Ramos (cell line): Measurements from ENCODE around the gene KDM2A.
"Not testable (repeated sequence)": the region's sequence is repeated elsewhere in the genome, so short reads cannot be mapped to it uniquely, and the experiment has no call there.

Experiments used
- in situ Hi-C: fragments of 300-500 bp; cut with MboI; formaldehyde crosslinking; loops from one replicate; pipeline ENCODE4 v1.14.3; 2022; ENCODE audit warnings: low sequenced_read_pairs; ENCODE audit not compliant: unreplicated experiment

KDM2A gene

GRCh38 chr11:67117176-67117575 is 1.9 kb upstream of the KDM2A start:
- in situ Hi-C loops: no loop called here

GRCh38 chr11:67117672-67118180 is 1.3 kb upstream of the KDM2A start:
- in situ Hi-C loops: no loop called here

- in situ Hi-C loops: no loop called here
Measured at GRCh38 chr11:67118181-67118766, 789 bp upstream of the KDM2A start.

GRCh38 chr11:67119585-67120391 is 725 bp downstream of the KDM2A start:
- in situ Hi-C loops: no loop called here

- in situ Hi-C loops: no loop called here
Measured at GRCh38 chr11:67120456-67120855, 1.4 kb downstream of the KDM2A start.

- in situ Hi-C loops: no loop called here
Measured at GRCh38 chr11:67120881-67121710, 2.0 kb downstream of the KDM2A start.

GRCh38 chr11:67123801-67124200 is 4.7 kb downstream of the KDM2A start:
- in situ Hi-C loops: not testable (repeated sequence)

GRCh38 chr11:67126243-67126642 is 7.2 kb downstream of the KDM2A start:
- in situ Hi-C loops: not testable (repeated sequence)

GRCh38 chr11:67126986-67127385 is 7.9 kb downstream of the KDM2A start:
- in situ Hi-C loops: no loop called here

GRCh38 chr11:67130861-67131260 is 11.8 kb downstream of the KDM2A start:
- in situ Hi-C loops: not testable (repeated sequence)

GRCh38 chr11:67136156-67136555 is 17.1 kb downstream of the KDM2A start:
- in situ Hi-C loops: no loop called here

- in situ Hi-C loops: no loop called here
Measured at GRCh38 chr11:67138922-67139321, 19.9 kb downstream of the KDM2A start.

- in situ Hi-C loops: no loop called here
Measured at GRCh38 chr11:67146516-67147226, 27.6 kb downstream of the KDM2A start.

- in situ Hi-C loops: no loop called here
Measured at GRCh38 chr11:67153971-67154370, 34.9 kb downstream of the KDM2A start.

- in situ Hi-C loops: no loop called here
Measured at GRCh38 chr11:67154726-67155125, 35.7 kb downstream of the KDM2A start.

- in situ Hi-C loops: no loop called here
Measured at GRCh38 chr11:67157691-67158090, 38.6 kb downstream of the KDM2A start.

GRCh38 chr11:67158221-67158620 is 39.2 kb downstream of the KDM2A start:
- in situ Hi-C loops: no loop called here

GRCh38 chr11:67160045-67160444 is 41.0 kb downstream of the KDM2A start:
- in situ Hi-C loops: no loop called here

GRCh38 chr11:67160872-67161783 is 42.1 kb downstream of the KDM2A start:
- in situ Hi-C loops: no loop called here
